Ascending aorta (tissue), 2 donors: ENCODE measurements around the gene UST. TPM values are rescaled to one million over a fixed set of nuclear protein-coding genes. Genes with fewer than 3 reads are reported as not detected.

ENCODE experiments used
- DNase-seq, 2 donors: peaks; one replicate each; pipeline ENCODE4 v3.0.0-alpha.2; 2019; ENCODE audit warnings: low spot score in 2 of 2
- H3K27ac ChIP-seq, 2 donors: fragments of 200-600 bp; sonication (generic); one replicate each; pipeline ENCODE4 v1.5.1; 2016 to 2017; ENCODE audit warnings: mild to moderate bottlenecking in 1 of 2
- H3K27me3 ChIP-seq: fragments of 200-600 bp; sonication (generic); one replicate; pipeline ENCODE4 v1.5.1; 2017
- H3K36me3 ChIP-seq, 2 donors: fragments of 200-600 bp; sonication (generic); one replicate each; pipeline ENCODE4 v1.5.1; 2016
- H3K4me1 ChIP-seq, 2 donors: fragments of 200-600 bp; sonication (generic); one replicate each; pipeline ENCODE4 v1.5.1; 2016 to 2017; ENCODE audit warnings: mild to moderate bottlenecking in 1 of 2
- H3K4me3 ChIP-seq, 2 donors: fragments of 200-600 bp; sonication (generic); one replicate each; pipeline ENCODE4 v1.5.1; 2016 to 2017; ENCODE audit warnings: mild to moderate bottlenecking in 1 of 2
- H3K9me3 ChIP-seq, 2 donors: fragments of 200-600 bp; sonication (generic); one replicate each; pipeline ENCODE4 v1.5.1; 2016
- intact Hi-C: fragments of 100-400 bp; cut with DNase I; formaldehyde crosslinking; loops from one replicate; pipeline ENCODE4 v1.15.1; 2023
- total RNA-seq: library from RNA; depleted of rRNA; stranded (reverse); fragments of >200 nt; gene quantifications from one replicate; pipeline ENCODE4 v1.1.0, GENCODE V29; 2016
- TF ChIP-seq, protein P1 (sequence below), 3 experiments: fragments of 200-600 bp in 2 of 3; fragments of 450-650 bp in 1 of 3; sonication (generic) in 2 of 3; IDR thresholded peaks; one replicate each; pipeline ENCODE4 v1.5.1; 2016 to 2019; ENCODE audit warnings: antibody characterized with exemption in 3 of 3, mild to moderate bottlenecking in 1 of 3, moderate library complexity in 1 of 3

The UST gene
- total RNA-seq, 1 donor from 2014 or later = 27.0 TPM

DNA sequence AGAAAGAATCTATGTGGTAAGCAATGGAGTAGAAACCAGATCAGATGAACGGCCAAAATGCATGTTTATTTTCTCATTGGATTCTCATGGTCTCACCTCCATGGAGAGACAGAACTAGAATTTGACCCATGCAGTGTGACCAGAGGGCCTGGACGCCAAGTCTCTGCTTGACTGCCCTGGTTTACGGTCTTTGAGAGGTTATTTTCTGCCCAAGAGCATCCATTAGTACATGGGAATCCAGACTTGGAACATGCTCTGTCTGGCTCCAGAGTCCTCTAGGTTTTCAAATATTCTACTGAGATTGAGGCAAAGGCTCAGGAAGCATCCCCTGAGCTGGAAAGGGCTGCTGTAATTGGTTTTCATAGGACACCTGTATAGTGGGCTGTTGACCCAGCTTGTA is 45.5 kb upstream of the UST start:
- intact Hi-C loops = no loop called here
- Histone ChIP-seq H3K27me3 (no peaks in the 10 kb centered on the region), H3K27ac (peak overlapping the region; percentile 17 to 47), H3K36me3 (no peaks in the 10 kb centered on the region), H3K4me1 (peaks cover 0 to 13% of the 10 kb centered on the region in 2 donors), H3K4me3 (peak overlapping the region; percentile 40 to 53), H3K9me3 (peaks cover 0 to 5% of the 10 kb centered on the region in 2 donors)
- TF ChIP-seq, protein P1, sequence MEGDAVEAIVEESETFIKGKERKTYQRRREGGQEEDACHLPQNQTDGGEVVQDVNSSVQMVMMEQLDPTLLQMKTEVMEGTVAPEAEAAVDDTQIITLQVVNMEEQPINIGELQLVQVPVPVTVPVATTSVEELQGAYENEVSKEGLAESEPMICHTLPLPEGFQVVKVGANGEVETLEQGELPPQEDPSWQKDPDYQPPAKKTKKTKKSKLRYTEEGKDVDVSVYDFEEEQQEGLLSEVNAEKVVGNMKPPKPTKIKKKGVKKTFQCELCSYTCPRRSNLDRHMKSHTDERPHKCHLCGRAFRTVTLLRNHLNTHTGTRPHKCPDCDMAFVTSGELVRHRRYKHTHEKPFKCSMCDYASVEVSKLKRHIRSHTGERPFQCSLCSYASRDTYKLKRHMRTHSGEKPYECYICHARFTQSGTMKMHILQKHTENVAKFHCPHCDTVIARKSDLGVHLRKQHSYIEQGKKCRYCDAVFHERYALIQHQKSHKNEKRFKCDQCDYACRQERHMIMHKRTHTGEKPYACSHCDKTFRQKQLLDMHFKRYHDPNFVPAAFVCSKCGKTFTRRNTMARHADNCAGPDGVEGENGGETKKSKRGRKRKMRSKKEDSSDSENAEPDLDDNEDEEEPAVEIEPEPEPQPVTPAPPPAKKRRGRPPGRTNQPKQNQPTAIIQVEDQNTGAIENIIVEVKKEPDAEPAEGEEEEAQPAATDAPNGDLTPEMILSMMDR (IDR thresholded peaks at IDR 0.05) = no peak
- DNase-seq = no peak

- H3K4me3 ChIP-seq = no peak overlapping the region
- H3K36me3 ChIP-seq = no peaks in the 10 kb centered on the region
- no peak overlapping the region for H3K27ac ChIP-seq
- DNase-seq = no peak
- peaks cover 0 to 13% of the 10 kb centered on the region in 2 donors for H3K4me1 ChIP-seq
- intact Hi-C loops = no loop called here
- TF ChIP-seq, protein P1 (IDR thresholded peaks at IDR 0.05) = no peak
- no peaks in the 10 kb centered on the region for H3K27me3 ChIP-seq
- peaks cover 0 to 5% of the 10 kb centered on the region in 2 donors for H3K9me3 ChIP-seq
These were observed 42.9 kb upstream of the UST start for GRCh38 chr6:148703900-148704299.

GRCh38 chr6:148704400-148705246 is 42.2 kb upstream of the UST start:
- peaks cover 0 to 5% of the 10 kb centered on the region in 2 donors for H3K9me3 ChIP-seq
- H3K4me3 ChIP-seq = no peak overlapping the region
- no peak for DNase-seq
- intact Hi-C loops = no loop called here
- peaks cover 4 to 15% of the 10 kb centered on the region in 2 donors for H3K4me1 ChIP-seq
- no peak overlapping the region for H3K27ac ChIP-seq
- H3K27me3 ChIP-seq = no peaks in the 10 kb centered on the region
- TF ChIP-seq, protein P1 (IDR thresholded peaks at IDR 0.05) = no peak
- H3K36me3 ChIP-seq = no peaks in the 10 kb centered on the region

- Histone ChIP-seq H3K9me3 (peaks cover 0 to 10% of the 10 kb centered on the region in 2 donors), H3K27me3 (no peaks in the 10 kb centered on the region), H3K36me3 (no peaks in the 10 kb centered on the region), H3K4me1 (peaks cover 12 to 13% of the 10 kb centered on the region in 2 donors), H3K4me3 (no peak overlapping the region), H3K27ac (peak overlapping the region; percentile 36 to 68)
- TF ChIP-seq, protein P1 (IDR thresholded peaks at IDR 0.05) = no peak
- DNase-seq = no peak
- intact Hi-C loops = no loop called here
These were observed 38.1 kb upstream of the UST start for GRCh38 chr6:148708707-148709106.

GRCh38 chr6:148709577-148709976 is 37.3 kb upstream of the UST start:
- TF ChIP-seq, protein P1 (IDR thresholded peaks at IDR 0.05) = no peak
- Histone ChIP-seq H3K4me1 (peaks cover 12 to 16% of the 10 kb centered on the region in 2 donors), H3K4me3 (no peak overlapping the region), H3K27ac (peak overlapping the region; percentile 36 to 68), H3K27me3 (no peaks in the 10 kb centered on the region), H3K36me3 (no peaks in the 10 kb centered on the region), H3K9me3 (peaks cover 0 to 12% of the 10 kb centered on the region in 2 donors)
- intact Hi-C loops = no loop called here
- no peak for DNase-seq
